Hindlimb muscle (tissue), 1 donor: ENCODE measurements around the gene CALCB. TPM values are rescaled to one million over a fixed set of nuclear protein-coding genes. Genes with fewer than 3 reads are reported as not detected.

Experiments
- DNase-seq: peaks from one replicate; pipeline ENCODE4 v3.0.0-alpha.2; 2013
- polyA plus RNA-seq: library from polyadenylated mRNA; unstranded; fragments of 120-200 nt; gene quantifications from one replicate; pipeline ENCODE4 v1.2.1, GENCODE V29; 2013; ENCODE audit not compliant: insufficient read length

Gene CALCB
- polyA plus RNA-seq, 1 donor = not detected

- no peak for DNase-seq
Observed at GRCh38 chr11:15118431-15118830, 45.0 kb downstream of the CALCB start.

GRCh38 chr11:15119352-15119751 lies 46.0 kb downstream of the CALCB start:
- no peak for DNase-seq

- DNase-seq = no peak
Observed at GRCh38 chr11:15119826-15120225, 46.4 kb downstream of the CALCB start.

GRCh38 chr11:15123849-15124248 lies 50.5 kb downstream of the CALCB start:
- DNase-seq = no peak

DNA sequence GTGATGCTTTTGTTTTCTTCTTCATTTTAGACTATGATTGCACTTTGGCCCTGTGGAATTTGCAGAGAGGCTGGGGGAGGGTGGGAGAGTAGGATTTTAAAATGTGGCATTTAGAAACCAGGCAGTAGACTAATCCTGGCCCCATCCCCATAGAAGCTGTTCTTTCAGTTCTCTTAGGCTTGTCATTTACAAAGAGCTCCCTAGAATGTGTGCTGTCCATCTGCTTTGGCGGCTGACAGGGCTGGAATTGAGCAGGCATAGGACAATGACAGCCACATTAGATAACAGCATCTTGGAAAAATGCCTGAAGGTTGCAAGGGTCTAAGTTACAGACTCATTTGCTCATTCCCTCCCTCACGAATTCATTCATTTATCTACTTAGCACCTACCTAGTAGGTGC lies 51.1 kb downstream of the CALCB start:
- no peak for DNase-seq

DNA sequence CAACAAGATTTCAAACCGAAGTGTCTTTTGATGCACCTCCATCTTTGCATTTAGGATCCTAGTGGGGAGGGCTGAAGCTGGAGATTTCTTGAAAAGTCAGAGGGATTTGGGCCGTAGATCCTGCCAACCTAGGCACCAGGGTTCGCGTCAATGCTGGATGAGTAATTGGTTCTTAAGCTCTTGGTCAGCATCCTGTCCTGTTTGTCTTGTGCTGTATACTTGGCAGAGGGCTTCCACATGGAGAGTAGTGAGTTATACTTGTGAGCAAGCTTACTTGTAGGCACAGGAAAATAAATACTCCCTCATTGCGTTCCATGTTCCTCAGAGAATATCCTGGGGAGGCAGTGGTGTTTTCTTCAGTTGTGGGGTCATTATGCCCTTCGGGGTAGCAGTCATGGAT lies 53.9 kb downstream of the CALCB start:
- no peak for DNase-seq

Other genes with a start within 250 kb of the CALCB start
- gene CYP2R1, start 181.4 kb upstream of the CALCB start, polyA plus RNA-seq = 11.4 TPM
- not detected for gene CALCA, start 101.2 kb upstream of the CALCB start, polyA plus RNA-seq
- gene INSC, start 41.3 kb downstream of the CALCB start, polyA plus RNA-seq = 0.77 TPM